Mucosa of gallbladder (tissue), 1 donor: Measurements from ENCODE around the gene NDUFA13. TPM values are rescaled to one million over a fixed set of nuclear protein-coding genes. Genes with fewer than 3 reads are reported as not detected.

Experiments used
- DNase-seq: peaks from one replicate; pipeline ENCODE4 v3.0.0-alpha.2; 2020; ENCODE audit warnings: low spot score
- total RNA-seq: library from RNA; stranded (reverse); gene quantifications from one replicate; pipeline ENCODE4 v1.2.1, GENCODE V29; 2021
- donor health status: DM: no; HTN: no; CAD: no.

NDUFA13 gene
- total RNA-seq, 1 donor from 2014 or later = 376 TPM

- peak; percentile 93 for DNase-seq
Measured at GRCh38 chr19:19488875-19489690, 26.9 kb upstream of the NDUFA13 start.

- DNase-seq = no peak
Measured at GRCh38 chr19:19489804-19490204, 26.2 kb upstream of the NDUFA13 start.

- peak; percentile 84 for DNase-seq
Measured at GRCh38 chr19:19490214-19490968, 25.6 kb upstream of the NDUFA13 start.

- no peak for DNase-seq
Measured at GRCh38 chr19:19491321-19492025, 24.6 kb upstream of the NDUFA13 start.

- no peak for DNase-seq
Measured at GRCh38 chr19:19492026-19492610, 23.9 kb upstream of the NDUFA13 start.

- no peak for DNase-seq
Measured at GRCh38 chr19:19493841-19494546, 22.0 kb upstream of the NDUFA13 start.

- DNase-seq = no peak
Measured at GRCh38 chr19:19495614-19496603, 20.1 kb upstream of the NDUFA13 start.

GRCh38 chr19:19498255-19498991, 17.6 kb upstream of the NDUFA13 start:
- DNase-seq = no peak

GRCh38 chr19:19499272-19499995, 16.6 kb upstream of the NDUFA13 start:
- no peak for DNase-seq

GRCh38 chr19:19500975-19501644, 14.9 kb upstream of the NDUFA13 start:
- DNase-seq = no peak

GRCh38 chr19:19501798-19502197, 14.2 kb upstream of the NDUFA13 start:
- DNase-seq = no peak

GRCh38 chr19:19502281-19502680, 13.7 kb upstream of the NDUFA13 start:
- no peak for DNase-seq

GRCh38 chr19:19502808-19503602, 13.0 kb upstream of the NDUFA13 start:
- DNase-seq = no peak

- DNase-seq = no peak
Measured at GRCh38 chr19:19504754-19505668, 11.0 kb upstream of the NDUFA13 start.

GRCh38 chr19:19505669-19506326, 10.2 kb upstream of the NDUFA13 start:
- DNase-seq = no peak

GRCh38 chr19:19506592-19506991, 9.4 kb upstream of the NDUFA13 start:
- no peak for DNase-seq
